Measurements from ENCODE around the gene DOK7. TPM values are rescaled to one million over a fixed set of nuclear protein-coding genes. Genes with fewer than 3 reads are reported as not detected.
"Not testable (repeated sequence)": the region's sequence is repeated elsewhere in the genome, so short reads cannot be mapped to it uniquely, and the experiment has no call there.

The DOK7 gene
- total and polyA plus RNA-seq, 9 donors, result 11.4 to 23.9 (median 17.6) TPM

GRCh38 chr4:3501126-3501824, 38.2 kb downstream of the DOK7 start:
- no peak overlapping the region for H3K4me3 ChIP-seq (ENCODE audit: low read length)
- H3K27me3 ChIP-seq (ENCODE audit: control insufficient read depth, insufficient read depth, low read length), result no peaks in the 10 kb centered on the region
- peaks cover 36% of the 10 kb centered on the region for H3K36me3 ChIP-seq (ENCODE audit: control insufficient read depth, insufficient read depth, low read length)
- no peaks in the 10 kb centered on the region for H3K9me3 ChIP-seq (replicated peaks; ENCODE audit: control insufficient read depth, low read depth, low read length)
- DNase-seq, result no peak
- H3K4me1 ChIP-seq (ENCODE audit: control insufficient read depth, insufficient read depth, low read length), result no peaks in the 10 kb centered on the region
- 90% methylated on average over 16 of the region's 24 CpGs for WGBS (ENCODE audit: insufficient coverage)
- H3K27ac ChIP-seq (ENCODE audit: low read length), result no peak overlapping the region

GRCh38 chr4:3501825-3502425, 38.8 kb downstream of the DOK7 start:
- Histone ChIP-seq H3K9me3 (replicated peaks; ENCODE audit: control insufficient read depth, low read depth, low read length) (no peaks in the 10 kb centered on the region), H3K27ac (ENCODE audit: low read length) (no peak overlapping the region), H3K36me3 (ENCODE audit: control insufficient read depth, insufficient read depth, low read length) (peaks cover 40% of the 10 kb centered on the region), H3K27me3 (ENCODE audit: control insufficient read depth, insufficient read depth, low read length) (no peaks in the 10 kb centered on the region), H3K4me3 (ENCODE audit: low read length) (no peak overlapping the region), H3K4me1 (ENCODE audit: control insufficient read depth, insufficient read depth, low read length) (no peaks in the 10 kb centered on the region)
- DNase-seq, result no peak
- 86% methylated on average over 13 of the region's 19 CpGs for WGBS (ENCODE audit: insufficient coverage)

- Histone ChIP-seq H3K4me1 (ENCODE audit: control insufficient read depth, insufficient read depth, low read length) (no peaks in the 10 kb centered on the region), H3K36me3 (ENCODE audit: control insufficient read depth, insufficient read depth, low read length) (peaks cover 45% of the 10 kb centered on the region), H3K9me3 (replicated peaks; ENCODE audit: control insufficient read depth, low read depth, low read length) (no peaks in the 10 kb centered on the region), H3K27me3 (ENCODE audit: control insufficient read depth, insufficient read depth, low read length) (no peaks in the 10 kb centered on the region), H3K4me3 (ENCODE audit: low read length) (no peak overlapping the region), H3K27ac (ENCODE audit: low read length) (no peak overlapping the region)
- 88% methylated on average over 30 of the region's 39 CpGs for WGBS (ENCODE audit: insufficient coverage)
- DNase-seq, result no peak
Observed at GRCh38 chr4:3502941-3503936, 40.1 kb downstream of the DOK7 start.

GRCh38 chr4:3505231-3505630, 42.1 kb downstream of the DOK7 start:
- WGBS (ENCODE audit: insufficient coverage), result 88% methylated on average over 10 of the region's 16 CpGs
- peaks cover 55% of the 10 kb centered on the region for H3K36me3 ChIP-seq (ENCODE audit: control insufficient read depth, insufficient read depth, low read length)
- H3K9me3 ChIP-seq (replicated peaks; ENCODE audit: control insufficient read depth, low read depth, low read length), result no peaks in the 10 kb centered on the region
- no peak overlapping the region for H3K27ac ChIP-seq (ENCODE audit: low read length)
- no peaks in the 10 kb centered on the region for H3K27me3 ChIP-seq (ENCODE audit: control insufficient read depth, insufficient read depth, low read length)
- H3K4me1 ChIP-seq (ENCODE audit: control insufficient read depth, insufficient read depth, low read length), result no peaks in the 10 kb centered on the region
- no peak for DNase-seq
- H3K4me3 ChIP-seq (ENCODE audit: low read length), result no peak overlapping the region

GRCh38 chr4:3508542-3508941, 45.4 kb downstream of the DOK7 start:
- 83% methylated on average over 10 of the region's 10 CpGs for WGBS (ENCODE audit: insufficient coverage)
- Histone ChIP-seq H3K36me3 (ENCODE audit: control insufficient read depth, insufficient read depth, low read length) (peaks cover 69% of the 10 kb centered on the region), H3K4me1 (ENCODE audit: control insufficient read depth, insufficient read depth, low read length) (no peaks in the 10 kb centered on the region), H3K9me3 (replicated peaks; ENCODE audit: control insufficient read depth, low read depth, low read length) (peaks cover 4% of the 10 kb centered on the region), H3K4me3 (ENCODE audit: low read length) (no peak overlapping the region), H3K27me3 (ENCODE audit: control insufficient read depth, insufficient read depth, low read length) (no peaks in the 10 kb centered on the region), H3K27ac (ENCODE audit: low read length) (no peak overlapping the region)
- no peak for DNase-seq

GRCh38 chr4:3510481-3510880, 47.4 kb downstream of the DOK7 start:
- 96% methylated on average over 14 of the region's 16 CpGs for WGBS (ENCODE audit: insufficient coverage)

GRCh38 chr4:3511187-3511586, 48.1 kb downstream of the DOK7 start:
- no peak for DNase-seq
- H3K27me3 ChIP-seq (ENCODE audit: control insufficient read depth, insufficient read depth, low read length), result no peaks in the 10 kb centered on the region
- peaks cover 80% of the 10 kb centered on the region for H3K36me3 ChIP-seq (ENCODE audit: control insufficient read depth, insufficient read depth, low read length)
- peaks cover 4% of the 10 kb centered on the region for H3K9me3 ChIP-seq (replicated peaks; ENCODE audit: control insufficient read depth, low read depth, low read length)
- no CpG with 5 or more reads among the region's 6 CpGs for WGBS (ENCODE audit: insufficient coverage)
- H3K27ac ChIP-seq (ENCODE audit: low read length), result no peak overlapping the region
- no peaks in the 10 kb centered on the region for H3K4me1 ChIP-seq (ENCODE audit: control insufficient read depth, insufficient read depth, low read length)
- no peak overlapping the region for H3K4me3 ChIP-seq (ENCODE audit: low read length)

More at GRCh38 chr4:3510481-3510880, 47.4 kb downstream of the DOK7 start:
- Histone ChIP-seq H3K4me3 (ENCODE audit: low read length) (no peak overlapping the region), H3K27me3 (ENCODE audit: control insufficient read depth, insufficient read depth, low read length) (no peaks in the 10 kb centered on the region), H3K36me3 (ENCODE audit: control insufficient read depth, insufficient read depth, low read length) (peaks cover 76% of the 10 kb centered on the region), H3K9me3 (replicated peaks; ENCODE audit: control insufficient read depth, low read depth, low read length) (peaks cover 4% of the 10 kb centered on the region), H3K4me1 (ENCODE audit: control insufficient read depth, insufficient read depth, low read length) (no peaks in the 10 kb centered on the region), H3K27ac (ENCODE audit: low read length) (no peak overlapping the region)
- no peak for DNase-seq

GRCh38 chr4:3511601-3512000, 48.5 kb downstream of the DOK7 start:
- peaks cover 82% of the 10 kb centered on the region for H3K36me3 ChIP-seq (ENCODE audit: control insufficient read depth, insufficient read depth, low read length)
- H3K27me3 ChIP-seq (ENCODE audit: control insufficient read depth, insufficient read depth, low read length); H3K9me3 ChIP-seq (replicated peaks; ENCODE audit: control insufficient read depth, low read depth, low read length); H3K27ac ChIP-seq (ENCODE audit: low read length); H3K4me1 ChIP-seq (ENCODE audit: control insufficient read depth, insufficient read depth, low read length); H3K4me3 ChIP-seq (ENCODE audit: low read length); DNase-seq: not testable (repeated sequence)
- WGBS (ENCODE audit: insufficient coverage), result 95% methylated on average over 12 of the region's 27 CpGs

- H3K4me1 ChIP-seq (ENCODE audit: control insufficient read depth, insufficient read depth, low read length), result no peaks in the 10 kb centered on the region
- H3K4me3 ChIP-seq (ENCODE audit: low read length), result no peak overlapping the region
- WGBS (ENCODE audit: insufficient coverage), result 88% methylated on average over 11 of the region's 13 CpGs
- no peak for DNase-seq
- peaks cover 83% of the 10 kb centered on the region for H3K36me3 ChIP-seq (ENCODE audit: control insufficient read depth, insufficient read depth, low read length)
- H3K27me3 ChIP-seq (ENCODE audit: control insufficient read depth, insufficient read depth, low read length), result no peaks in the 10 kb centered on the region
- peaks cover 4% of the 10 kb centered on the region for H3K9me3 ChIP-seq (replicated peaks; ENCODE audit: control insufficient read depth, low read depth, low read length)
- no peak overlapping the region for H3K27ac ChIP-seq (ENCODE audit: low read length)
Observed at GRCh38 chr4:3512279-3512678, 49.2 kb downstream of the DOK7 start.

- WGBS (ENCODE audit: insufficient coverage), result 88% methylated on average over 22 of the region's 22 CpGs
- no peak overlapping the region for H3K4me3 ChIP-seq (ENCODE audit: low read length)
- H3K4me1 ChIP-seq (ENCODE audit: control insufficient read depth, insufficient read depth, low read length), result no peaks in the 10 kb centered on the region
- no peak for DNase-seq
- peaks cover 87% of the 10 kb centered on the region for H3K36me3 ChIP-seq (ENCODE audit: control insufficient read depth, insufficient read depth, low read length)
- no peaks in the 10 kb centered on the region for H3K27me3 ChIP-seq (ENCODE audit: control insufficient read depth, insufficient read depth, low read length)
- peaks cover 4% of the 10 kb centered on the region for H3K9me3 ChIP-seq (replicated peaks; ENCODE audit: control insufficient read depth, low read depth, low read length)
- no peak overlapping the region for H3K27ac ChIP-seq (ENCODE audit: low read length)
Observed at GRCh38 chr4:3512719-3513118, 49.6 kb downstream of the DOK7 start.

Data from muscle of leg (tissue), 11 donors.